B cell (primary cell): ENCODE measurements around the gene PJVK. TPM values are rescaled to one million over a fixed set of nuclear protein-coding genes. Genes with fewer than 3 reads are reported as not detected.

ENCODE experiments used
- ATAC-seq: fragments of 200-7000 bp; cut with Tn5 transposase; one replicate; pipeline ENCODE4 v1.10.0; 2021; ENCODE audit warnings: low read depth, mild to moderate bottlenecking, moderate number of reproducible peaks, moderate library complexity
- CTCF ChIA-PET: fragments of 350-600 bp; sonication (Branson Sonifier 250); formaldehyde crosslinking; loops from one replicate; lab custom pipeline; 2021; ENCODE audit warnings: antibody characterized with exemption, inconsistent platforms; lab: Charles Lee
- POLR2A ChIA-PET: fragments of 350-600 bp; sonication (Branson Sonifier 250); formaldehyde crosslinking; loops from one replicate; lab custom pipeline; 2021; ENCODE audit warnings: antibody characterized with exemption; lab: Charles Lee
- DNase-seq: peaks from one replicate; pipeline ENCODE4 v3.0.0; 2013
- H2AFZ ChIP-seq: 2 replicates; pipeline ENCODE4 v1.6.1; 2012; ENCODE audit warnings: mild to moderate bottlenecking, low read depth, low read length; ENCODE audit not compliant: insufficient read depth, poor library complexity, severe bottlenecking
- H3K27ac ChIP-seq, 2 donors: 1 replicate in 1 of 2; 2 replicates in 1 of 2; pipeline ENCODE4 v1.5.1; 2012 to 2013; ENCODE audit warnings: low read length in 2 of 2, mild to moderate bottlenecking in 2 of 2, moderate library complexity in 1 of 2
- H3K27me3 ChIP-seq, 4 experiments: fragments of 200-600 bp in 1 of 4; sonication (generic) in 1 of 4; replicated peaks in 1 of 4; 1 replicate in 2 of 4; 2 replicates in 2 of 4; pipeline versions ENCODE4 v1.6.1 to v1.7.0; 2013 to 2016; ENCODE audit warnings: low read length in 3 of 4, mild to moderate bottlenecking in 2 of 4, mixed read lengths in 1 of 4, moderate library complexity in 1 of 4; ENCODE audit not compliant: insufficient read depth in 4 of 4, control insufficient read depth in 3 of 4; ENCODE audit errors: control extremely low read depth in 1 of 4
- H3K36me3 ChIP-seq, 2 experiments: replicated peaks in 1 of 2; 1 replicate in 1 of 2; 2 replicates in 1 of 2; pipeline versions ENCODE4 v1.6.1 to v1.7.1; 2013; ENCODE audit warnings: low read length in 1 of 2; ENCODE audit not compliant: insufficient read depth in 2 of 2, control insufficient read depth in 1 of 2; ENCODE audit errors: control extremely low read depth in 1 of 2, extremely low read depth in 1 of 2
- H3K4me1 ChIP-seq, 2 donors: fragments of 200-600 bp in 1 of 2; sonication (generic) in 1 of 2; 1 replicate in 1 of 2; 2 replicates in 1 of 2; pipeline versions ENCODE4 v1.5.1 to v1.6.1; 2013 to 2017; ENCODE audit warnings: low read length in 2 of 2; ENCODE audit not compliant: control insufficient read depth in 2 of 2, insufficient read depth in 2 of 2
- H3K4me2 ChIP-seq: replicated peaks from 2 replicates; pipeline ENCODE3; 2012; ENCODE audit warnings: mild to moderate bottlenecking, low read depth, low read length; ENCODE audit not compliant: poor library complexity, severe bottlenecking
- H3K4me3 ChIP-seq, 5 experiments: fragments of 200-600 bp in 1 of 5; sonication (generic) in 1 of 5; 1 replicate in 3 of 5; 2 replicates in 2 of 5; pipeline versions ENCODE4 v1.5.1 to v1.7.0; 2011 to 2016; ENCODE audit warnings: low read length in 4 of 5, mild to moderate bottlenecking in 4 of 5, low read depth in 2 of 5, control low read depth in 1 of 5, moderate library complexity in 1 of 5; ENCODE audit not compliant: insufficient read depth in 1 of 5; ENCODE audit errors: control extremely low read depth in 1 of 5, extremely low read depth in 1 of 5
- H3K79me2 ChIP-seq: fragments of 200-600 bp; sonication (generic); one replicate; pipeline ENCODE4 v1.6.0; 2016; ENCODE audit warnings: low read length; ENCODE audit not compliant: control insufficient read depth, insufficient read depth
- H3K9ac ChIP-seq: fragments of 200-600 bp; sonication (generic); 2 replicates; pipeline ENCODE4 v1.6.1; 2017; ENCODE audit warnings: mild to moderate bottlenecking, low read length, moderate library complexity
- H3K9me3 ChIP-seq, 3 donors: one replicate each; pipeline versions ENCODE4 v1.6.1 to v1.7.1; 2013; ENCODE audit warnings: low read length in 2 of 3; ENCODE audit not compliant: control insufficient read depth in 2 of 3, insufficient read depth in 1 of 3; ENCODE audit errors: control extremely low read depth in 1 of 3
- H4K20me1 ChIP-seq: 2 replicates; pipeline ENCODE4 v1.6.0; 2012; ENCODE audit warnings: mild to moderate bottlenecking, low read length; ENCODE audit not compliant: insufficient read depth, control insufficient read depth, poor library complexity, severe bottlenecking
- H3K27ac Mint-ChIP-seq: one replicate; pipeline ENCODE4 v1.8.0; 2021; ENCODE audit warnings: mixed read lengths
- H3K27me3 Mint-ChIP-seq: one replicate; pipeline ENCODE4 v1.8.0; 2021; ENCODE audit warnings: mixed read lengths
- H3K4me1 Mint-ChIP-seq: one replicate; pipeline ENCODE4 v1.8.0; 2021; ENCODE audit warnings: mixed read lengths
- H3K4me3 Mint-ChIP-seq: one replicate; pipeline ENCODE4 v1.8.0; 2021; ENCODE audit warnings: mixed read lengths
- H3K9me3 Mint-ChIP-seq: one replicate; pipeline ENCODE4 v1.8.0; 2022; ENCODE audit warnings: mixed read lengths; ENCODE audit not compliant: insufficient read depth
- CTCF ChIP-seq: fragments of 200-600 bp; IDR thresholded peaks from one replicate; pipeline ENCODE4 v1.8.0; 2022; ENCODE audit warnings: antibody characterized with exemption, mild to moderate bottlenecking
- EZH2 ChIP-seq: IDR thresholded peaks from 2 replicates; pipeline ENCODE4 v1.6.1; 2012; ENCODE audit warnings: borderline replicate concordance, low read depth, mild to moderate bottlenecking, moderate library complexity, low read length; ENCODE audit not compliant: insufficient read depth, poor library complexity, severe bottlenecking
- WGBS: methylation state at CpG from one replicate; pipeline ENCODE4 v1.1.5; 2013; ENCODE audit warnings: missing lambda C conversion rate; ENCODE audit not compliant: insufficient coverage; 5-methylcytosine and 5-hydroxymethylcytosine counted together
- intact Hi-C: fragments of 100-400 bp; cut with micrococcal nuclease; formaldehyde crosslinking; loops from one replicate; pipeline ENCODE4 v1.10.0; 2022
- polyA plus RNA-seq: library from polyadenylated mRNA; depleted of rRNA; stranded (reverse); fragments of >200 nt; gene quantifications from 2 replicates; pipeline ENCODE4 v1.2.3, GENCODE V29; 2012
- total RNA-seq, 2 donors: library from RNA; stranded (reverse); fragments of 120-200 nt in 1 of 2; gene quantifications; 1 replicate in 1 of 2; 2 replicates in 1 of 2; pipeline versions ENCODE4 v1.2.3 to v1.2.4, GENCODE V29; 2013 to 2022

PJVK gene
- total and polyA plus RNA-seq, 2 donors (not counting 1 experiment from before 2014, with no cell fraction given), result 2.3 to 7.9 TPM

GRCh38 chr2:178474560-178474959 lies 23.4 kb downstream of the PJVK start:
- H3K27me3 ChIP-seq, result no peaks in the 10 kb centered on the region
- Mint-ChIP-seq H3K27ac (no peak overlapping the region), H3K9me3 (no peaks in the 10 kb centered on the region), H3K4me3 (no peak overlapping the region), H3K4me1 (peaks cover 17% of the 10 kb centered on the region), H3K27me3 (no peaks in the 10 kb centered on the region)
- no peak overlapping the region for H3K4me2 ChIP-seq
- no peaks in the 10 kb centered on the region for H3K79me2 ChIP-seq
- CTCF ChIA-PET, result no interaction called here
- DNase-seq (no peak), ATAC-seq (no peak)
- no peak overlapping the region for H3K27ac ChIP-seq
- 86% methylated on average over 2 of the region's 5 CpGs for whole genome bisulfite sequencing
- H3K36me3 ChIP-seq, result no peaks in the 10 kb centered on the region
- peaks cover 8 to 9% of the 10 kb centered on the region in 2 donors for H3K4me1 ChIP-seq
- no peak overlapping the region for H2AFZ ChIP-seq
- H3K9me3 ChIP-seq, result no peaks in the 10 kb centered on the region
- H4K20me1 ChIP-seq, result no peaks in the 10 kb centered on the region
- TF ChIP-seq CTCF, result no peak
- no peak for TF ChIP-seq EZH2
- H3K4me3 ChIP-seq, result no peak overlapping the region
- no peak overlapping the region for H3K9ac ChIP-seq
- POLR2A ChIA-PET, result interaction anchor here (1.2 kb wide), 1 partner anchor 23 kb away, joined by 3 read pairs; the partner anchor contains the start of genes PJVK and PRKRA
- intact Hi-C loops, result no loop called here

GRCh38 chr2:178476477-178476876 lies 25.3 kb downstream of the PJVK start:
- no peak overlapping the region for H3K4me3 Mint-ChIP-seq
- DNase-seq (no peak), ATAC-seq (no peak)
- H2AFZ ChIP-seq, result no peak overlapping the region
- H3K79me2 ChIP-seq, result peaks cover 9% of the 10 kb centered on the region
- no peaks in the 10 kb centered on the region for H3K9me3 ChIP-seq
- no peaks in the 10 kb centered on the region for H3K27me3 ChIP-seq
- no peak overlapping the region for H3K27ac Mint-ChIP-seq
- H4K20me1 ChIP-seq, result peaks cover 5% of the 10 kb centered on the region
- no peak overlapping the region for H3K4me3 ChIP-seq
- no peak overlapping the region for H3K9ac ChIP-seq
- no peaks in the 10 kb centered on the region for H3K27me3 Mint-ChIP-seq
- H3K4me1 Mint-ChIP-seq, result peaks cover 25% of the 10 kb centered on the region
- no peak overlapping the region for H3K4me2 ChIP-seq
- TF ChIP-seq CTCF, result no peak
- no peak for TF ChIP-seq EZH2
- H3K27ac ChIP-seq, result no peak overlapping the region
- intact Hi-C loops, result no loop called here
- peaks cover 19 to 22% of the 10 kb centered on the region in 2 donors for H3K4me1 ChIP-seq
- POLR2A ChIA-PET, result no interaction called here
- no peaks in the 10 kb centered on the region for H3K9me3 Mint-ChIP-seq
- H3K36me3 ChIP-seq, result no peaks in the 10 kb centered on the region
- CTCF ChIA-PET, result no interaction called here
